CD4-positive, alpha-beta T cell treated with Interleukin-17A for 1 hour (primary cell): Measurements from ENCODE around the gene AARSD1.
"Not testable (repeated sequence)": the region's sequence is repeated elsewhere in the genome, so short reads cannot be mapped to it uniquely, and the experiment has no call there.

Source experiments
- DNase-seq: peaks from one replicate; pipeline ENCODE4 v3.0.0-alpha.2; 2020

The AARSD1 gene

DNA sequence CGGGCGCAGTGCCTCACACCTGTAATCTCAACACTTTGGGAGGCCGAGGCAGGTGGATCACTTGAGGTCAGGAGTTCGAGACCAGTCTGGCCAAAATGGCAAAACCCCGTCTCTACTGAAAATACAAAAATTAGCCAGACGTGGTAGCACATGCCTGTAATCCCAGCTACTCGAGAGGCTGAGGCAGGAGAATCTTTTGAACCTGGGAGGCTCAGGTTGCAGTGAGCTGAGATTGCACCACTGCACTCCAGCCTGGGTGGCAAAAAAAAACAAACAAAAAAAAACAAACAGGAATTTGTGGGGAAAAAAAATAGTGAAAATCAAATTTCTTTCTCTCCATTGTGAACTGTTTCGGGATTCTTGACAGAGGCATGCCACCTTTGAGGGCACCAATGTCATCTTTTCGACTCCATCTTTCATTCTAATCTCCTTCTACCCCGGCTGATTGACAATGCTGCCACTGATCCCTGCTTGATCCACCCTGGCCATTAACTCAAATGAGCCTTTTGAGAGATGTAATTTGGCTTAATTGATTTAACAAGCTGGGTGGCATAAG lies 44.7 kb downstream of the AARSD1 start:
- DNase-seq, result not testable (repeated sequence)

- no peak for DNase-seq
These were observed 45.2 kb downstream of the AARSD1 start for GRCh38 chr17:42918902-42919521.

- no peak for DNase-seq
These were observed 47.0 kb downstream of the AARSD1 start for GRCh38 chr17:42917236-42917603.

- DNase-seq, result not testable (repeated sequence)
These were observed 47.6 kb downstream of the AARSD1 start for GRCh38 chr17:42916388-42917235.

GRCh38 chr17:42915288-42915687 lies 49.0 kb downstream of the AARSD1 start:
- not testable (repeated sequence) for DNase-seq

GRCh38 chr17:42913981-42914617 lies 50.2 kb downstream of the AARSD1 start:
- DNase-seq, result no peak

DNA sequence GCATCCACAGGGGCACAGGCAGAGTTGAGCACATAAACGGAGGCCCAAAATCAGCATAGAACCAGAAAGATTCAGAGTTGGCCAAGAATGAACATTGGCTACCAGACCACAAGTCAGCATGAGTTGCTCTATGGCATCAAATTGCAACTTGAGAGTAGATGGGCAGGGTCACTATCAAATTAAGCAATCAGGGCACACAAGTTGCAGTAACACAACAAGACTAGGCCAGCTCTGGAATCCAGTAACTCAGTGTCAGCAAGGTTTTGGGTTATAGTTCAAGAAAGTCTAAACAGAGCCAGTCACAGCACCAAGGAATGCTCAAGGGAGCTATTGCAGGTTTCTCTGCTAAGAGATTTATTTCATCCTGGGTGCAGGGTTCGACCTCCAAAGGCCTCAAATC lies 50.7 kb downstream of the AARSD1 start:
- no peak for DNase-seq

DNA sequence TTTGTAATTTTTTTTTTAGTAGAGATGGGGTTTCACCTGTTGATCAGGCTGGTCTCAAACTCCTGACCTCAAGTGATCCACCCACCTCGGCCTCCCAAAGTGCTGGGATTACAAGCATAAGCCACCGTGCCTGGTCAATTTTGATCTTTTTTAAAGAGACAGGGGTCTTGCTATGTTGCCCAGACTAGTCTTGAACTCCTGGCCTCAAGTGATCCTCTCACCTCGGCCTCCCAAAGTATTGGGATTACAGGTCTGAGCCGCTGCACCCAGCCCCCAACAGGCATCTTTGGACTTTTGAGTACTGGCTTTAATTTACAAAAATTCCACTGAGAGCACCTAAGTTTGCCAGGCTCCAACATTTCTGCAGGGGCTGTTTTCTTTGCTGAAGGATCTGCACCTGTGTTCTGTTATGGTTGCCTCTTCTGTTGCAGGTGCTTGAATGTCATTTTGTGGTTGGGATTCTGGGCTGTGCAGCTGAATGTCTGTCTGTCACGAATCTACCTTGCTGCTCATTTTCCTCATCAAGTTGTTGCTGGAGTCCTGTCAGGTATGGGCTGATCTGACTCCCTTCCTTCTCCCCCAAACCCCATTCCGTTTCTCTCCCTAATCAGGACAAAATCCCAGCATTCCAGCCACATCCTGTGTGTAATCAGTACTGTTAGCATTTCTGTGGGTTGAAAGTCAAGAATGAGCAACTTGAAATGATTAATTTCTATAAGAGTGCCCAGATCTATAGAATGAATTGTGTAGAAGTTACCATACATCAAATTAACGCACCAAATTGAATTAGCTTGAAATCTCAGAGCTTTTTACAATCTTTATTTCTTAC lies 55.2 kb downstream of the AARSD1 start:
- no peak for DNase-seq

DNA sequence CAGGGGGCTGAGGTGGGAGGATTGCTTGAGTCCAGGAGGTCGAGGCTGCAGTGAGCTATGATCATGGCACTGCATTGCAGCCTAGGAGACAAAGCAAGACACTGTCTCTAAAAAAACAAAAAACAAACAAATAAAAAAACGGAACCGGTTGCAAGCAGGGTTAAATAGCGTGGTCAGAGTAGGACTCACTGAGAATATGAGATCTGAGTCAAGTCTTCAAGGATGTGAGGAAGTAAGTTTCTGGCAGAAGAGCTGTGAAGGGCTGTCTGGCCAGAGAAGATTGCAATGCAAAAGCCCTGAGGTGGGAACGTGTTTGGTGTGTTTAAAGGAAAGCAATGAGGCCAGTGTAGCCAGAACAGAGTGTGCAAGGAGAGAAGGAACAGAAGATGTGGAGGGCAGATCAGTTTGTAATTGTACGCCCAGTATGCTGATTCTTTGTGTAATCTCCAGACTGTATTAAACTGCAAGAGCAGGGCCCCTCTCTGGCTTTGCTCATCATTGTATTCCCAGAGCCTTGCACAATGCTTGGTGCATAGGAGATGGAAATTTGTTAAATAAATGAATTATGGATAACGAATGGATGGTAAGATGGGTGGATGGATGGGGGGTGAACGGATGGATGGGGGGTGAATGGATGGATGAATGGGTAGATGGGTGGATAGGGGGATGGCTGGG lies 57.3 kb downstream of the AARSD1 start:
- no peak for DNase-seq

DNA sequence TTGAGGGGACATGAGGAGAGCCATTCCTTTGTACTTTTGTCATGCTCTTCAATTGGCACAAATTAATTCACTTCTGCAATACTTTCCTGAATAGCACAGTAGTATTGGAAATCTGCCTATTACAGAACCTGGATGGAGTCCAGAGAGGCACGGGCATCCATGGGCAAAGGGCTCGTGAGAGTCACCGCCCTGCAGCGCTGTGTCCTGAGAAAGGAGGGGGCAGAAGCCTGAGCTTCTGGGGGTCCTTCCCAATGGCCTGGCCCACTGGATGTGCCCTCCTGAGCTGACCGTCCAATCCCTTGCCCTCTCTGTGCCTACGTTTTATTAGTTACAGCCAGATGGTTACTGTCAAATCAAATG lies 60.2 kb downstream of the AARSD1 start:
- no peak for DNase-seq

DNA sequence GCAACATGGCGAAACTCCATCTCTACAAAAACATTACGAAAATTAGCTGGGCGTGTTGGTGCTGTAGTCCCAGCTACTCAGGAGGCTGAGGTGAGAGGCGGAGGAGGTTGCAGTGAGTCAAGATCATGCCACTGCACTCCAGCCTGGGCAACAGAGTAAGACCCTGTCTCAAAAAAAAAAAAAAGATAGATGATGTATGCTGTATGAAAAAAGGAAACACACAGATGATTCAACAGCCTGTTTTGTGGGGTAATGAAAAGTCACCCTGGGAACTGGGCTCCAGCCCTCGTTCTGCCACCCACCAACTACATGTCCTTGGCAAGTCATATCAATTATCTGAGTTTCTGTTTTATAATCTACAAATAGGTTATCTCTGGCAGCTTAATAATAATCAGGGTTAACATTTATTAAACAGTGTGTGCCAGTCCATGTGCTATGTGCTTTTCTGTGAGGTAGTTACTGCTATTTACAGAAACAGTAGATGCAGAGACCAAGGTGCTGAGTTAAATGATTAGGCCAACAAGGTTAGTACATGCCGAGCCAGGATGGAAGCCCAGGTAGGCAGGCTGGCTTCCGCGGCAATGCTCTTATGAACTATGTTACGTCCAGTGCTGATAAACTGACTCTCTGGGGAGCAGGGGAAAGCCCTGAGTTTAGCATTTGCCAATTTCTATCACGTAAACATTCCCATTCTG lies 62.6 kb downstream of the AARSD1 start:
- no peak for DNase-seq
